Testis (tissue), 3 donors: ENCODE measurements around the gene AQP4. TPM values are rescaled to one million over a fixed set of nuclear protein-coding genes. Genes with fewer than 3 reads are reported as not detected.

Source experiments
- DNase-seq: peaks from one replicate; pipeline ENCODE4 v3.0.0-alpha.2; 2019
- H3K27ac ChIP-seq, 2 donors: fragments of 200-600 bp; sonication (generic); one replicate each; pipeline ENCODE4 v1.5.1; 2019
- H3K27me3 ChIP-seq: fragments of 200-600 bp; sonication (generic); one replicate; pipeline ENCODE4 v1.5.1; 2019
- H3K36me3 ChIP-seq: fragments of 200-600 bp; sonication (generic); one replicate; pipeline ENCODE4 v1.5.1; 2017; ENCODE audit warnings: low read depth; ENCODE audit errors: missing control alignments
- H3K4me1 ChIP-seq: fragments of 200-600 bp; sonication (generic); one replicate; pipeline ENCODE4 v1.5.1; 2019
- H3K4me3 ChIP-seq, 2 donors: fragments of 200-600 bp; sonication (generic); one replicate each; pipeline ENCODE4 v1.5.1; 2017 to 2019
- H3K9me3 ChIP-seq: fragments of 200-600 bp; sonication (generic); one replicate; pipeline ENCODE4 v1.5.1; 2017
- CTCF ChIP-seq, 3 experiments: fragments of 450-650 bp in 2 of 3; fragments of 200-600 bp in 1 of 3; sonication (generic) in 1 of 3; IDR thresholded peaks; one replicate each; pipeline ENCODE4 v1.5.1; 2016 to 2019; ENCODE audit warnings: antibody characterized with exemption in 3 of 3, mild to moderate bottlenecking in 2 of 3, moderate library complexity in 1 of 3
- POLR2A ChIP-seq: fragments of 450-650 bp; IDR thresholded peaks from one replicate; pipeline ENCODE4 v1.6.1; 2017; ENCODE audit warnings: antibody characterized with exemption, mild to moderate bottlenecking, moderate library complexity
- WGBS, 2 donors: methylation state at CpG; one replicate each; pipeline ENCODE4 v1.1.5; 2018; 5-methylcytosine and 5-hydroxymethylcytosine counted together
- intact Hi-C: fragments of 100-400 bp; cut with DNase I; formaldehyde crosslinking; loops from one replicate; pipeline ENCODE4 v1.15.1; 2023; ENCODE audit warnings: low total_unique reads
- polyA plus RNA-seq: library from polyadenylated mRNA; stranded (reverse); fragments of 350-450 nt; fragmentation: Illumina TruSeq; extraction: RNeasy Lipid Tissue Mini Kit (QIAGEN cat#74804); gene quantifications from one replicate; pipeline ENCODE4 v1.2.3, GENCODE V29; 2014; ENCODE audit warnings: low read depth, low replicate concordance; ENCODE audit not compliant: insufficient read depth
- total RNA-seq, 2 donors: library from RNA; depleted of rRNA; stranded (reverse); fragments of >200 nt; gene quantifications; one replicate each; pipeline ENCODE4 v1.2.3, GENCODE V29; 2016

AQP4 gene
- total and polyA plus RNA-seq, 3 donors from 2014 or later: 1.4 to 8.2 (median 2.4) TPM

DNA sequence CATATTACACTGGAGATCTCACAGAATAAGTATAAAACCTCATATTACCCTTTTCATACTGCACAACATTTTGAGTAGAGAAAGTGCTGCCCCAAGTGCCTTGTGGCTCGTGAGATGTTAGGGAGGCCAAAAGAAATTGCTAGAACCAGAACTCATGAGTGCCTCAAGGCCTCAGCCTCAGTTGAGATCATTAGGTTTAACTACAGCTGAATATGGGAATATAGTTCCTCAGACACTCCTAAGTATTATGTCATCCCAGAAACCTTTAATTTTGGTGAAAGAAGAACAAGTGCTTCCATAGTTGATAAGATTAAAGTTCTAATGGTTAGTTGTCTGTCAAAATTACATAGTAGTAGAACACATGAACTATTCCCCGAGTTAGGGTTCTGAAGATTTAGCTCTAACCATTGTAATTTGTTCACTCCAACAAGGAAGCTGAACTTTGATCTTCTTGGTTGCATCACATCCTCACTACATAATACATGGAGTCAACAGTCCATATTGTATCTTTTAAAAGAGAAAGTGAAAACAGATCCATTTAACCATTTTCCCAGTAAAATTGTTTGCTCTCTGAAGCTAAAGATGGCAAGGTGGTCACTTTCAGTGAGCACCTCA, 9.6 kb upstream of the AQP4 start:
- H3K9me3 ChIP-seq: no peaks in the 10 kb centered on the region
- 73 to 77% methylated on average over 2 of the region's 2 CpGs for WGBS, 2 donors
- no peak for DNase-seq
- intact Hi-C loops: no loop called here
- H3K36me3 ChIP-seq: no peaks in the 10 kb centered on the region
- no peak overlapping the region for H3K27ac ChIP-seq
- H3K4me1 ChIP-seq: no peaks in the 10 kb centered on the region
- H3K27me3 ChIP-seq: no peaks in the 10 kb centered on the region
- no peak overlapping the region for H3K4me3 ChIP-seq
- TF ChIP-seq CTCF (IDR thresholded peaks at IDR 0.05) (no peak), POLR2A (no peak)

- intact Hi-C loops: no loop called here
- no peak for TF ChIP-seq CTCF (IDR thresholded peaks at IDR 0.05)
- no peak for TF ChIP-seq POLR2A
These were observed 8.8 kb upstream of the AQP4 start for GRCh38 chr18:26874283-26874682.

GRCh38 chr18:26869640-26870039, 4.1 kb upstream of the AQP4 start:
- no peaks in the 10 kb centered on the region for H3K36me3 ChIP-seq
- H3K4me3 ChIP-seq: no peak overlapping the region
- no peak overlapping the region for H3K27ac ChIP-seq
- no peaks in the 10 kb centered on the region for H3K9me3 ChIP-seq
- no peak for DNase-seq
- WGBS, 2 donors: 86 to 90% methylated on average over 1 of the region's 1 CpG
- peaks cover 4% of the 10 kb centered on the region for H3K4me1 ChIP-seq
- H3K27me3 ChIP-seq: no peaks in the 10 kb centered on the region
- no peak for TF ChIP-seq POLR2A
- no peak for TF ChIP-seq CTCF (IDR thresholded peaks at IDR 0.05)
- intact Hi-C loops: no loop called here

More at GRCh38 chr18:26874283-26874682, 8.8 kb upstream of the AQP4 start:
- no peaks in the 10 kb centered on the region for H3K9me3 ChIP-seq
- no peak overlapping the region for H3K27ac ChIP-seq
- no peaks in the 10 kb centered on the region for H3K27me3 ChIP-seq
- no peak overlapping the region for H3K4me3 ChIP-seq
- H3K36me3 ChIP-seq: no peaks in the 10 kb centered on the region
- H3K4me1 ChIP-seq: no peaks in the 10 kb centered on the region
- no peak for DNase-seq

- intact Hi-C loops: no loop called here
- DNase-seq: peak; percentile 21
- peaks cover 9% of the 10 kb centered on the region for H3K4me1 ChIP-seq
- no peak overlapping the region for H3K27ac ChIP-seq
- WGBS, 2 donors: 36 to 38% methylated on average over 6 of the region's 6 CpGs
- no peaks in the 10 kb centered on the region for H3K36me3 ChIP-seq
- no peaks in the 10 kb centered on the region for H3K27me3 ChIP-seq
- TF ChIP-seq CTCF (IDR thresholded peaks at IDR 0.05) (no peak), POLR2A (no peak)
- H3K9me3 ChIP-seq: no peaks in the 10 kb centered on the region
- H3K4me3 ChIP-seq: no peak overlapping the region
These were observed 3.6 kb upstream of the AQP4 start for GRCh38 chr18:26868968-26869586.

GRCh38 chr18:26867471-26867870, 2.0 kb upstream of the AQP4 start:
- no peak for DNase-seq

More at GRCh38 chr18:26867471-26867870, 2.0 kb upstream of the AQP4 start:
- Histone ChIP-seq H3K36me3 (no peaks in the 10 kb centered on the region), H3K27me3 (no peaks in the 10 kb centered on the region), H3K27ac (no peak overlapping the region), H3K9me3 (no peaks in the 10 kb centered on the region), H3K4me3 (no peak overlapping the region), H3K4me1 (peaks cover 9% of the 10 kb centered on the region)
- intact Hi-C loops: no loop called here
- TF ChIP-seq POLR2A: no peak
- TF ChIP-seq CTCF (IDR thresholded peaks at IDR 0.05): no peak
- WGBS, 2 donors: 53 to 81% methylated on average over 4 of the region's 4 CpGs
